LNCaP clone FGC (cell line): ENCODE data around the gene LMNTD2.

Experiments
- DNase-seq: peaks from one replicate; pipeline ENCODE4 v3.0.0-alpha.2; 2011; ENCODE audit warnings: low read depth
- H3K4me3 ChIP-seq: 2 replicates; pipeline ENCODE4 v1.5.1; 2011; ENCODE audit warnings: mild to moderate bottlenecking, low read depth, low read length, control low read depth
- TF ChIP-seq, protein P1 (sequence below): IDR thresholded peaks from 2 replicates; pipeline ENCODE4 v1.5.1; 2012; ENCODE audit warnings: mild to moderate bottlenecking; ENCODE audit not compliant: control insufficient read depth, insufficient read depth; ENCODE audit errors: extremely low read depth

The LMNTD2 gene

DNA sequence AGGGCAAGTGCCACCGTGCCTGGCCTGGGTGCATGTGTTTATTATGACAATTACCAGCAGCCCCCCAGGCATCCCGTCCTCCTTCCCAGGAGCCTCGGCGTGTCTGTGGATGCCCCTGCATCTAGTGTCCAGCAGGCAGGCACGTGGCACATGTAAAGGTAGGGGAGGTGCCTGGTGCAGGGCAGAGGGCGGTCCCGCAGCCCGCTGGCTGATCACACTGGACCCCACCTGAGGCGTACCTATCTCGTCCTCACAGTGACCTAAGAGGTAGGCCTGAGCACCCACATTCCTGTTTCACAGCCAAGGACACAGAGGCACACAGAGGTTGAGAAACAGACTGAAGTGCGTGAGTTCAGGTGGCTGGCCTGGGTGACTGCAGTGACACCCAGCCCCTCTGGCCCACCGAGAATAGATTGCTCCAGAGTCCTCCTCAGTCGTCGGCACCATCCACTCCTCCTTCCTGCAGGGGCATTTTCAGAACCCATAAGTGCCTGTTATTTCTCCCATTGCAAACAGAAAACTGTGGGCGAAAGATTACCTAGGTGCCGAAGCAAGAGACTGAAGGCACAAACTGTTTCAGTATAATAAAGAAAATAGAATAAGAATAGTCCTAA, 12.7 kb upstream of the LMNTD2 start:
- H3K4me3 ChIP-seq: no peak overlapping the region
- TF ChIP-seq, protein P1, sequence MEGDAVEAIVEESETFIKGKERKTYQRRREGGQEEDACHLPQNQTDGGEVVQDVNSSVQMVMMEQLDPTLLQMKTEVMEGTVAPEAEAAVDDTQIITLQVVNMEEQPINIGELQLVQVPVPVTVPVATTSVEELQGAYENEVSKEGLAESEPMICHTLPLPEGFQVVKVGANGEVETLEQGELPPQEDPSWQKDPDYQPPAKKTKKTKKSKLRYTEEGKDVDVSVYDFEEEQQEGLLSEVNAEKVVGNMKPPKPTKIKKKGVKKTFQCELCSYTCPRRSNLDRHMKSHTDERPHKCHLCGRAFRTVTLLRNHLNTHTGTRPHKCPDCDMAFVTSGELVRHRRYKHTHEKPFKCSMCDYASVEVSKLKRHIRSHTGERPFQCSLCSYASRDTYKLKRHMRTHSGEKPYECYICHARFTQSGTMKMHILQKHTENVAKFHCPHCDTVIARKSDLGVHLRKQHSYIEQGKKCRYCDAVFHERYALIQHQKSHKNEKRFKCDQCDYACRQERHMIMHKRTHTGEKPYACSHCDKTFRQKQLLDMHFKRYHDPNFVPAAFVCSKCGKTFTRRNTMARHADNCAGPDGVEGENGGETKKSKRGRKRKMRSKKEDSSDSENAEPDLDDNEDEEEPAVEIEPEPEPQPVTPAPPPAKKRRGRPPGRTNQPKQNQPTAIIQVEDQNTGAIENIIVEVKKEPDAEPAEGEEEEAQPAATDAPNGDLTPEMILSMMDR: no peak
- no peak for DNase-seq

DNA sequence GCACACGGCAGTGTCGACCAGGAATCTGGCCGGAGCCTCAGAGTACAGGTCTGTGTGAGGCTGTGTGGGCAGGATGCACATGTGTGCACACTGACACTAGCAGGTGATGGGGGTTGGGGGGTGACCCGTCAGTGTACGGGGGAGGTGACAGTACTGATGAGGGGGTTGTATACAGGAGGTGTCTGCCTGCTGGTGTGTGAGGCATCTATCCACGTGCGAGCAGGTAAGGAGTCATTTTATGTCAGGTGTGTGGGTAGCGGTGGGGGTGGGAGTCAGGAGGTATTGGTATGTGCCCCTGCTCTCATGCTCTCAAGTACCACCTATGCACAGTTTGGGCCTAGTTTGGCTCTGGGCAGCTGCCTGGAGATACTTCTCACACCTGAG, 11.3 kb upstream of the LMNTD2 start:
- TF ChIP-seq, protein P1: no peak
- no peak overlapping the region for H3K4me3 ChIP-seq
- no peak for DNase-seq

DNA sequence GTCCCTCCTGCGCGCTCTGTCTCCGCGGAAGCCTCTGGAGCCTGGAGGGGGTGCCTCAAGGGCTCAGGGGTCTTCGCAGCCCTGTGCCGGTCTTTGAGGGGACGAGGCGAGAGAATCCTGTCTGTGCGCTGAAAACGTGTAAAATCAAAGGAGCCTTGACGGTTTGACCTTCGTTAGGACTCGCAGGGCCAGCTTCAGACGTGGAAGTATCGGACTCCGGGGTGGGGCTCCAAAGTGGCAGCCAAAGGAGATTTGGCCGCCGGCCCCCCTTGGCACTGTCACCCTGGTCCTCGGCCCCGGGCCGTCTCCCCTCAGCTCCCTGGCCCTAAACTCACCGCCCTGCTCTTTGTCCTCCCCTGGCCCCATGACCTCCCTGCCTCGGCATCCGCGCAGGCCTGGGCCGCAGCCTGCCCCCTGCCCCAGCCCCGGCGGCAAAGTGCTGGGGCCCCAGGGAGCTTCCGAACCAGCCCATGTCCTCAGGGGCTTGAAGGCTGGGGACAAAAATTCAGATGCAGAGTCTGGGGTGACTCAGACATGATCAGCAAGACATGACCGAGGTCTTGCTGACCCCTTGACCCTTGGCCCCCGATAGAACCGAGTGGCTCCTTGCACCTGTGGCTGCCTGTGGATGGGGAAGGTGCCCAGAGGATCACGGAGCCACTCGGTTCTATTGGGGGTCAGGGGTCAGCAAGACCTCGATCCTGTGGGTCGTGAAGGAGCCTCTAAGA, 8.8 kb upstream of the LMNTD2 start:
- H3K4me3 ChIP-seq: peak overlapping the region; percentile 75
- DNase-seq: no peak
- TF ChIP-seq, protein P1: no peak

DNA sequence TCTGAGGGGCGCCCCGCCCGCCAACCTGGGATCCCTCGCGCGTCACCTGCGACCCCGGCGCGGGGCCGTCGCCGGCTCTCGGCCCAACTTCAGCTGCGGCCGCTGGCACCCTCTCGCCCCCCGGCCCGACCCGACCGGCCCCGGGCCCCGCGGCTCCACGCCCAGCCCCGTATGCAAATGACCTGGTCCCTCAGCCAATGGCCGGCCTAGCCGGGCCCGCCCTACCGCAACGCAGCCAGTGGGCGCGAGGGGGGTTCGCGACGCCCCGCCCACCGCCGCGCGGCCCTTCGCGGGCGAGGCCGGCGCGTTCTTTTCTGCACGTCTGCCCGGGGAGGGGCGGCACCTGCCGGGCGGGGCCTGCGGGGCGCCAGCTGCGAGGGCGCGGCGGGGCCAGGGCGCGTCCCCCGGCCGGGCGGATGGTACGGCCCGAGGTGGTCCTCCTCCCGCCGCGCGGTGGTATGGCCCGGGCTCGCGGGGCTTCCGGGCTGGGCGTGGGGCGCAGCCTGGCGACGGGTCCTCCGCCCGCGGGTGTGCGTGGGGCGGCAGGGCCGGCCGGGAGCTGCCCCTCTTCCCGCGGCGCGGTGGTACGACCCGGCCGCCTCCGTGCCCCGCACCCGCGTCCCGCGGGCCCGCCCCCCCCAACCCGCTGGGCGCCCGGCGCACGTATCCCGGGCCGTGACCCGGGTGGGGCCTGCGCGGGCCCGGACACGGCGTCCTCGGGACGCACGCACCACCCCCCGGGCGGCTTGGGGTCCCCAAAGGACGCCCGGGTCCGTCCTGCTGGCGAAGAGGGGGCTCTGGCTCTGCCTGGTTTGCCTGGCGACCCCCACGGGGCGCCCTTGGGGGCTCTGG, 8.0 kb upstream of the LMNTD2 start:
- TF ChIP-seq, protein P1: no peak
- peak overlapping the region; percentile 75 for H3K4me3 ChIP-seq

DNA sequence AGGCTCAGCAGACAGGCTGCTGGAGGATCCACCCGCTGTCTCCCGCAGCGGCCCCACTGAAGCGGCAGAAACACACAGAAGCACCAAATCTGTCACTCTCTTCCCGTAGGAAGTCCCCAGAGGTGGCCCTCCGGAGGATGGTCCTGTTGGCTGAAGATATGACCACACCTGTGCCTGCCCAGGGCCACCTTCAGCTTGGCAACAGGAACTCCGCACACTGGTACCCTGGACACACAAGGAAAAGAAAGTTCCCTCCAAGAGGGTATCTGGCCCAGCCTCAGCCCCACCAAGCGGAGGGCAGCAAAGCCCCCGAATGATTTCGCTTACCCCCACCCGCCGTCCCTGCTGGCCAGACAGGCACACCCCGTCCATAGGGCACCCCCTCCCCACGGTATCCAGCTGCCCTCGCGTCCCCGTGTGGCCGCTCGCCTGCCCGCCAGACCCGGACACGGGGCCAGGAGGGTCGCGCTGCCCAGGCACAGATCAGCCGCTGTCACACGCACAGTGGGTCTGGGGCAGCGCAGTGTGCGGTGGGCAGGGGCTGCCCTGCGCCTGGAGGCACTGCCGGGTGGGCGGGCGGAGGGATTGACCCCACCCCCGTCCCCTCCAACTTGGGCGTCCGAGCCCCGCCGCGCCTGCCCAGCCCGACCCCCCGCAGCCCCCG, 7.2 kb upstream of the LMNTD2 start:
- TF ChIP-seq, protein P1: no peak
- no peak for DNase-seq
- peak overlapping the region; percentile 64 for H3K4me3 ChIP-seq

More for the DNA sequence above, 8.0 kb upstream of the LMNTD2 start:
- DNase-seq: peak; percentile 70

DNA sequence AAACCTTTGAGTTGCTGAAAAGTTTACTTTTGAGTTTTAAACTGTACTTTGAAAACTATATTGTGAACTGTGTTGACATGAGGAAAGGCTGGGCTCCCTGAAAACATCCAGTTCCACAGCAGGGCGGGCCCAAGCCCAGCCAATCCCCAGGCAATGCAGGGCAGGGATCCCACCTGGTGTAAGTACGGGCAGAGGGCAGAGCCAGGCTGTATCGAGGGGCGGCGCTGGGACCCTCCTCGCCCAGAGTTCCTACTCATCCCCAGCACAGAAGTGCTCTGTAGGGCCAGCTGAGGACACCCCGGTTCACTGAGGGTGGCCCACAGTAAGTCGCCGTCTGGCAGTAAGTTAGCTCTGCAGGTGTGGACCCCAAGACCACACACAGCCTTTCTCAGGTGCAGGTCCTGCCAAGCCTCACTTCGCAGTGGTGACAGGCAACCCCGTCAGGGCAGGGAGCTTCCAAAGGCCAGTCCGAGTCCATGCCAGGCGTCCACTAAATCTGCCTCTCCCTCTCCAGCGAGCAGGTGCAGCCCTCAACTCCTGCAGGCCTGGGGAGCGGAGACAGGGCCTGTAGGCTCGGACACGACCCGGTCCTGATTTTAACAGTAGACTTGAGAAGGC, 6.6 kb upstream of the LMNTD2 start:
- no peak for DNase-seq
- peak overlapping the region; percentile 64 for H3K4me3 ChIP-seq
- TF ChIP-seq, protein P1: no peak
